SIG-M5 (cell line): ENCODE measurements around the gene CD163L1.
"Not testable (repeated sequence)": the region's sequence is repeated elsewhere in the genome, so short reads cannot be mapped to it uniquely, and the experiment has no call there.

Experiments
- DNase-seq: peaks from one replicate; lab custom pipeline; 2025; lab: John Stamatoyannopoulos, UW

CD163L1 gene

GRCh38 chr12:7444076-7444475 is at the start of gene CD163L1:
Gene CD163L1 (minus strand): TSS chr12:7444153. CDS start chr12:7444127, 26 bp downstream.
- DNase-seq: no peak

GRCh38 chr12:7493006-7493405 is 49.1 kb upstream of the CD163L1 start:
- no peak for DNase-seq

GRCh38 chr12:7486512-7486911 is 42.6 kb upstream of the CD163L1 start:
- no peak for DNase-seq

GRCh38 chr12:7485095-7485494 is 41.1 kb upstream of the CD163L1 start:
- no peak for DNase-seq

- no peak for DNase-seq
These were observed 39.4 kb upstream of the CD163L1 start for GRCh38 chr12:7483343-7483742.

- DNase-seq: no peak
These were observed 35.8 kb upstream of the CD163L1 start for GRCh38 chr12:7479771-7480170.

- DNase-seq: no peak
These were observed 28.1 kb upstream of the CD163L1 start for GRCh38 chr12:7472060-7472459.

GRCh38 chr12:7460375-7461259 is 16.7 kb upstream of the CD163L1 start:
- DNase-seq: no peak

GRCh38 chr12:7459973-7460372 is 16.0 kb upstream of the CD163L1 start:
- no peak for DNase-seq

GRCh38 chr12:7451756-7452155 is 7.8 kb upstream of the CD163L1 start:
- DNase-seq: no peak

- no peak for DNase-seq
These were observed 6.7 kb upstream of the CD163L1 start for GRCh38 chr12:7450667-7451066.

- no peak for DNase-seq
These were observed 4.1 kb upstream of the CD163L1 start for GRCh38 chr12:7448099-7448498.

GRCh38 chr12:7444537-7444936 is 584 bp upstream of the CD163L1 start:
- DNase-seq: no peak

- DNase-seq: no peak
These were observed 2.7 kb downstream of the CD163L1 start for GRCh38 chr12:7441216-7441615.

- DNase-seq: no peak
These were observed 4.1 kb downstream of the CD163L1 start for GRCh38 chr12:7439579-7440505.

- not testable (repeated sequence) for DNase-seq
These were observed 5.5 kb downstream of the CD163L1 start for GRCh38 chr12:7438291-7438995.

GRCh38 chr12:7437494-7437893 is 6.5 kb downstream of the CD163L1 start:
- DNase-seq: not testable (repeated sequence)

- no peak for DNase-seq
These were observed 9.3 kb downstream of the CD163L1 start for GRCh38 chr12:7434670-7435069.

GRCh38 chr12:7433276-7433822 is 10.6 kb downstream of the CD163L1 start:
- no peak for DNase-seq

- DNase-seq: no peak
These were observed 11.8 kb downstream of the CD163L1 start for GRCh38 chr12:7431993-7432685.

GRCh38 chr12:7411343-7411742 is 32.6 kb downstream of the CD163L1 start:
- no peak for DNase-seq
